ENCODE results near the gene PLBD1. TPM values are rescaled to one million over a fixed set of nuclear protein-coding genes. Genes with fewer than 3 reads are reported as not detected.

PLBD1 gene, protein sequence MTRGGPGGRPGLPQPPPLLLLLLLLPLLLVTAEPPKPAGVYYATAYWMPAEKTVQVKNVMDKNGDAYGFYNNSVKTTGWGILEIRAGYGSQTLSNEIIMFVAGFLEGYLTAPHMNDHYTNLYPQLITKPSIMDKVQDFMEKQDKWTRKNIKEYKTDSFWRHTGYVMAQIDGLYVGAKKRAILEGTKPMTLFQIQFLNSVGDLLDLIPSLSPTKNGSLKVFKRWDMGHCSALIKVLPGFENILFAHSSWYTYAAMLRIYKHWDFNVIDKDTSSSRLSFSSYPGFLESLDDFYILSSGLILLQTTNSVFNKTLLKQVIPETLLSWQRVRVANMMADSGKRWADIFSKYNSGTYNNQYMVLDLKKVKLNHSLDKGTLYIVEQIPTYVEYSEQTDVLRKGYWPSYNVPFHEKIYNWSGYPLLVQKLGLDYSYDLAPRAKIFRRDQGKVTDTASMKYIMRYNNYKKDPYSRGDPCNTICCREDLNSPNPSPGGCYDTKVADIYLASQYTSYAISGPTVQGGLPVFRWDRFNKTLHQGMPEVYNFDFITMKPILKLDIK
- 56.5 TPM for total RNA-seq

DNA sequence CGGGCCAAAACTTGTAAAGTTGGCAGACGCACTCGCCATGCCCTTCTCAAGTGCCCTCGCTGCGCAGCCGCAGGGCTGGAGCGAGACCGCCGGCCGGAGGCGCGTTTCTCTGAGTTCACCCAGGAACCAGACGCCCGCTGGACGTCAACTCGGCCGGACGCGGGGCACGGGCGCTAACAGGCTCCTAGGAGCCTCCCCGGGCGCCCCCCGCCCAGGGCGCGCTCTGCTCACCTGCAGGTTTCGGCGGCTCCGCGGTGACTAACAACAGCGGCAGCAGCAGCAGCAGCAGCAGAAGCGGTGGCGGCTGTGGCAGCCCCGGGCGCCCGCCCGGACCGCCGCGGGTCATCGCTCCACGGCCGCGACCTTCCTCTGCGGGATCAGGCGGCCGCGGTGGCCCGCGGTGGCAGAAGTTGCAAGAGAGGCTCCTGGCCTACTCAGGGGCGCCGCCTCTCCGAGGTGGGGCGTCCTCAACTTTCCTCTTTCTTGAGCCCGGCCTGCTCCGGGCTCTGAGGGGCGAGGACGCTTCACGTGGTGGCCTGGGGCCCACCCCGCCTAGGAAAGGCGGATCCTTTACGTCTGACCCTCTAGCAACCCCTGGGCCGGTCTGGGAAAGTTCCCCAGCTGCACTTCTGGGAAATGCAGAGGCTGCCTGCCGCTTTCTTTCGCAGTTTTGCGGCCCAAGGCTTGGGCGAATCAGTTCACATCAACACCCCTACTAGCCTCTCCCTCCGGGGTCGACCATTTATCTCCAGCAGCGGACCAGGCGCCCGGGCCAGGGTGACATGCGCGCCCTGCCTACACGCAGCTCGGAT is at the start of gene PLBD1:
TSS of gene PLBD1 (minus strand) at position 533 of the 812 bp plus-strand sequence. CDS start at position 346, 187 bp downstream.
- peak; percentile 78 for ATAC-seq

DNA sequence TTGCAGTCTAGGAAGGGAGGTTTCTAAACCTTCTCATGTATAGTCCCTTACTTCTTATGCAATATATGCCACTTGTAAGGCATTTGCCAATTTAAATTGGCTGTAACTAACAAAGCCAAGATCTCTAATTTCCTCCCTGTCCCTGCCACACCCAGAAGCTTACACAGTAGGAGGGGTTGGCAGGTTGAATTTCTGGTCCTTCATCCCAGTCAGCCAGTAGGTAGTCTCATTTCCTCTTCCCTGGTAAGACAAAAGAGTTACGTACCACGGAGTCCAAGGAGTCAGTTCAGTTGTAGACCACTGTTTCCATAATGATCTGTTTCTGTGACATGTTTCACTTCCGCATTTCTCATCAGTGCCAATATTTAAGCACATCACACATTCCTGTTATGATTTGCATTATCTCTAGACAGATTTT is 47.0 kb upstream of the PLBD1 start:
- peak; percentile 95 for ATAC-seq

DNA sequence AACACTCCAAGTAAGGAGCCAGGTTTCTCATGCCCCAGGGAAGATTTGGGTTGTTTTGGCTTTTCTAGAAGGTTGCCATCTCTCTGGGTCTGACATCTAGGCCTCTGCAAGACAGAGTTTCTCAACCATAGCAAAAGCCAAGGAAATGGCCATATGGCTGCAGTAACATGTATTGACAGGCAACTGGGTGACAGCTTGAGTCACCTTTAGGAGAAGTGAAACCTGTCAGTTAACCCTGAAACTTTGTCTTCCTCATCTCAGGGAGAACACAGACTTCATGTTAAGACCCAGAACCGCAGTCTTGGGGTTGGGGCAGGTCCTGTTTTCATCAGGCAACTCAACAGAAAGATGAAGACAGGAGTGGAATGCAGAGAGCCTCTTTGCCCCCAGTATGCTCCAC is 46.0 kb upstream of the PLBD1 start:
- ATAC-seq, result peak; percentile 88

DNA sequence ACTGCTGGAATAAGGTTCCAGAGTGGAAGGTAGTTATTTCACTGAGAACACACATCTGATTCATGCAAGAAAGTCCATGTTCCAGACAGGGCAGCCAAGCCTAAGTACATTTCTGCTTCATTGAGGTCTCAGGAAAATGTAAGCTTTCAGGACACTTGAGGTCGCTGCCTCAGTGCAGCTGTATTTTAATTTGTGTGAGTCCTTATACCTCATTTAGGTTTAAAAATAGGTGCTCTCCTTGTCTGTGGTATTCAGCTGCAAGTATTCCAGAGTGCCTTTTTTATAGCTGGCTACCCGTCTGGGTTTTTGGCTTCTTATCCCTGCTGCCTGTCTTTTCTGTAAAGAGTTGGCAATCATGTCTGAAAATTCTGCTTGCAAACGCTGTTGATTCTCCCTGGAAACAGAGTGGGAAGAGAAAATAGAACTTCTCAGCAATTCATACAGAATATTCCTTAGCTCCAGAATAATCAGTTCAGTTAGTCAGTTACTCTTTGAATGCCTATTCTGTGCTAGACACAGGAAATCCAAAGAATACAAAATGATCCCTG is 45.3 kb upstream of the PLBD1 start:
- ATAC-seq, result no peak

DNA sequence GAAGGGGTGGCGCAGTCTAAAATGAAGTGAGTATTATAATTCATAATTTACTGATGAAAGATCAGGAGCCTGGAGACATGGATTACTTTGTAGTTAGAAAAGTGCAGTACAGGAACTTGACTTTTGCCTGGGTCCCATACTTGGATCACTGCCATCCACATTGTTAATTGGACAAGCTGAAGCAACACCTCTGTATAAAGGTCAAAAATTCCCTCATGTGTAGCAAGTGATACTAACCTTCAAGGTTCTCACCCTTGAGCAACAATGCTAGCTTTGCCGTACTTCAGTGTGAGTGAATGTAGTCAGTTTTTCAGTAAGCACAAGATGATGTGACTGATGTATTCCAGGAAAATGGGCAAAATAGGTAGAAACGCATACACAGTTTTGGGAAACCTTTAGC is 44.6 kb upstream of the PLBD1 start:
- ATAC-seq, result no peak

DNA sequence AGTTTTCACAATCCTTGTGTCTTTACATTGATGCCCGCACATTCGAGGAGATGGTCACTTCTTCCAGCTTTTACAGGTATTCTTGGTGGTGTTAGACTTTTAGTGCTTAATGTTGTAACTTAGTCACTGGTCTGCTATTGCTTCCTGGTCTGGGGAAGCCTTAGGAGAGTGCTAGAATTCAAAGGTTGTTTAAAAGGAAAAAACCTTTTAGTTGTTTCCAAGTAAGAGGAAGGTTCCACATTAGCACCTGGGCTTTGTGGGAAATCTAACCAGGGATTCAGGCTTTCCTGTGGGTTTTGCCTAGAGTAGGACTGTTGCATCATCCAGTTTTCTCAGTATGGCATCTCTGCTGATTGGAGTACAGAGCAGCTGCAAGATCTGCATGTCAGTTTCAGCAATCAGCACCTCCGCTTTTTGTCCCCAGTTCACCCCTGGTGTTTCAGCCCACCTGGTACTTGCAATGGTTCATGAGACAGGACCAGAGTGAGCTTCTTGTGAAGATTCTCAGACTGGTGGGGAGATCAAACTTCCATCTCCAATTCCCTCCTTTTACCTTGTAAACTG is 44.0 kb upstream of the PLBD1 start:
- no peak for ATAC-seq

DNA sequence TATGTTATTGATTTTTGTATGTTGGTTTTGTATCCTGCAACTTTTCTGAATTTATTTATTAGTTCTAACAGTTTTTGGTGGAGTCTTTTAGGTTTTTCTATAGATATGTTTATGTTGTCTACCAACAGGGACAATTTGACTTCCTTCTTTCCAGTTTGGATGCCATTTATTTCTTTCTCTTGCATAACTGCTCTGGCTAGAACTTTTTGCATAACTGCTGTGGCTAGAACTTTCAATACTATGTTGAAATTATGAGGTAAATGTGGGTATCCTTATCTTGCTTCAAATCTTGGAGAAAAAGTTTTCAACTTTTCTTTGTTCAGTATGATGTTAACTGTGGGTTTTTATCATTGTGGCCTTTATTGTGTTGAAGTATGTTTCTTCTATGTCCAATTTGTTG is 39.9 kb upstream of the PLBD1 start:
- no peak for ATAC-seq

DNA sequence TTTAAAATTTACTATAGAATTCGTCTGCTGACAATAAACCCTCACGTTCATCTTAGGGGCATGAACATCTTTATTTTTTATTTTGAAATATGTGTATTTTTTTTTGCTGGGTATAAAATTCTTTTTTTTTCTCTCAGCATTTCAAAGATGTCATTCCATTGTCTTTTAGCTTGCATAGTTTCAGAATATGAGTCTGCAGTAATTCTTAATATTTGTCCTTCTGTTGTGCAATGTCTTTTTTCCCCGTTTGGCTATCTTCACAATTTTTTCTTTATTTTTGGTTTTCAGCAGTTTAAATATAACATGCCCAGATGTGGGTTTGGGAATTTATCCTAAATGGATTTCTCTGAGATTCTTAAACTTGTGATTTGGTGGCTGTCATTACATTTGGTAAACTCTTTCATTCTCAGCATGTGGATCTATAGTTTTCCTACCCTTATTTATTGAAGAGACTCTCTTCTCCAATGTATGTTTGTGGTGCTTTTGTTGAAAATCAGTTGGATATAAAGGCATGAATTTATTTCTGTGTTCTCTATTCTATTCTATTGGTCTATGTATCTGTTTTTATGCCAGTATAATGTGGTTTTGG is 37.8 kb upstream of the PLBD1 start:
- ATAC-seq, result no peak

DNA sequence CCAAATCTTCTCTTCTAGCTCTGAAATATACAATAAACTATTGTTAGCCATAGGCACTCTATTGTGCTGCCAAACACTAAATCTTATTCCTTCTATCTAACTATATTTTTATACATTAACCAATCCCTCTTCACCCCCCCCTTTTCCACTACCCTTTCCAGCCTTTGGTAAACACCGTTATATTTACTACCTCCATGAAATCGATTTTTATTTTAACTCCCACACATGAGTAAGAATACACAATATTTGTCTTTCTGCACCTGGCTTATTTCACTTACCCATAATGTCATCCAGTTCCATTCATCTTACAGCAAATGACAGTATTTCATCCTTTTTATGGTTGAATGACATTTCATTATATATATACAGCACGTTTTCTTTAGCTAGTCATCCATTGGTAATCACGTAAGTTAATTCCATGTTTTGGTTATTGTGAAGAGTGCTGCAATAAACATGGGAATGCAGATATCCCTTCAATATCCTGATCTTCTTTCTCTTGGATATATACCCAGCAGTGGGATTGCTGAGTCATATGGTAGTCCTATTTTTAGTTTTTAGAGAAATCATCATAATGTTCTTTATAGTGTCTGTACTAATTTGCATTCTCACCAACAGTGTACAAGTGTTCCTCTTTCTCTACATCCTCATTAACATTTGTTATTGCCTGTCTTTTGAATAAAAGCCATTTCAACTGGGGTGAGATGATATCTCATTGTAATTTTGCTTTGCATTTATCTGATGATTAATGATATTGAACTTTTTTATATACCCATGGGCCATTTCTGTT is 34.2 kb upstream of the PLBD1 start:
- no peak for ATAC-seq

DNA sequence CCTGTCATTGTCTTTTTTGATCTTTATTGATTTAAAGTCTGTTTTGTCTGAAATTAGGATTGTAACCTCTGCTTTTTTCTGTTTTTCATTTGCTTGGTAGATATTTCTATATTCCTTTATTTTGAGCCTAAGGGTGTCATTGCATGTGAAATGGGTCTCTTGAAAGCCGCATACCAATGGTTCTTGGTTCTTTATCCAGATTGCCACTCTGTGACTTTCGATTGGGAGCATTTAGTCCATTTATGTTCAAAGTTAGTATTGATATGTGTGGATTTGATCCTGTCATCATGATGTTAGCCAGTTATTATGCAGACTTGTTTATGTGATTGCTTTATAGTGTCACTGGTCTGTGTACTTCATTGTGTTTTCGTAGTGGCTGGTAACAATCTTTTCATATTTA is 29.8 kb upstream of the PLBD1 start:
- ATAC-seq, result no peak

DNA sequence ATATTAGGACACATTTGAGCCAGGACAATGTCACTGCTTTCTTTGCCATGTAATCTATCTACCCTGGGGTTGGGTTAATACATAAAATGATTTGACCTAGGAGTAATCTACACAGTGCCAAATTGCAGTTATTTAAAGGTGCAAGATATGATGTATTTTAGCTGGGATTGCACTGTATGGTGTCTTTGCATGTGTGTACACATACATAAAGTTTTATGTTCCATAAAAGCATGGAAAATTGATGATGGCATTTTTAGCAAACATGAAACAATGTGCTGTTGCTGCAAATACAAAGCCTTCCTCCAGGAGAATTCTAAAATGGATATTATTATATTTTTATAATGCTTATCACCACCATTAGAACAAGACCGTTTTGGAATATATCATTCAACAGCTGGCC is 24.0 kb upstream of the PLBD1 start:
- ATAC-seq, result no peak

DNA sequence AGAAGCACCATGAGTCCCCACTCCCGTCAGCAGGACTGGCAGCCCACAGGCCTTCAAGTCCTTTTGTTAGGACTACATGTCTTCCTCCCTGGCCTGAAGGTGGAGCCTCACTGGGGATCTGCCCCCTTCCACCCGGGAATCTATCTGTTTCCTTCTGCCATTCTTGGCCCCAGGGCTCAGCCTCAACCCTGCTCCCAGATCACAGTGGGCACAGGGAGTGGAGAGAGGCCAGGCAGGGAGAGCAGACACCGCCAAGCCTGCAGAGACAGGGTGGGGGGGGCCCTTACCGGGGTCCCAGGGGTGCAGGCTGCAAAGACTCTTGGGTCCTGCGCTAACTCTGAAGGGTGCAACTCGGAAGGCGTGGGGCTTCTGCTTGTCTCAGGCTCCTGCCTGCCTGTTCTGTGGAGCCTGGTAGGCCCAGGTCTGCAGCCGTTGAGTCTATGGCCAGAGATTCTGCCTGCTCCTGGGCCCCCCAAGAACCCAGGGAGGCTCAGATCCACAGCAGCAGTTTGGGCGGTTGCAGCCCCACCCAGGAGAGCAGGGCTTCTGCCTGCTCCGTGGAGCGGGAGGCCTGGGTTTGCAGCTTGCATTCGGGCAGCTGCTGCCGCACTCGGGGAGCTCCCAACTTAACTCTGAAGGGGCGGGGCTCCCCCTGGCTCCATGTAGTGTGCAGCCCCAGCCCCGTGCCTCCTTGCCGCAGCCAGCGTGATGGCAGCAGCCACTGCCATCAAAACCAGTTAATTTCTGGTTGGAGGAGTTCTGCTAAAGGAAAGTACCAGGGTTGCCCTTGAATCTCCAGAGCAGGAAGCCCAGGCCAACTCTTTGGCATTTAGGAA is 21.7 kb upstream of the PLBD1 start:
- no peak for ATAC-seq

DNA sequence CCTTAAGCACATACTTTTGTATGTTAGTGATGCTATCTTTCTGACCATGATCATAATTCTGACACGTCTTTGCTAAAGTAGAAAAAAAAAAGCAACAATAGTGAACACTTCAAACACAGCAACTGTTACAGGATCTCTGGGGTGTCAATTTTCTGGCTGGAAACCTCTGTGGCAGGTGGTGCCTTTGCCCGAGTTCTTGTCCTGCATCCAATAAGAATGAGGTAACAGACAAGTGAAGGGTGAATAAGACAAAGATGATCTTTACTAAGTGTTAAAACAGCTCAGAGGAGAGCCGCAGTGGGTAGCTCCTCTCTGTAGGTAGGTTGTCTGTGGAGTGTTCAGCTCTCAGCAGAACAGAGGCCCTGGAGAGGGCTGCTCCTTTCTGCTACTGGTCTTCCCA is 20.9 kb upstream of the PLBD1 start:
- no peak for ATAC-seq

DNA sequence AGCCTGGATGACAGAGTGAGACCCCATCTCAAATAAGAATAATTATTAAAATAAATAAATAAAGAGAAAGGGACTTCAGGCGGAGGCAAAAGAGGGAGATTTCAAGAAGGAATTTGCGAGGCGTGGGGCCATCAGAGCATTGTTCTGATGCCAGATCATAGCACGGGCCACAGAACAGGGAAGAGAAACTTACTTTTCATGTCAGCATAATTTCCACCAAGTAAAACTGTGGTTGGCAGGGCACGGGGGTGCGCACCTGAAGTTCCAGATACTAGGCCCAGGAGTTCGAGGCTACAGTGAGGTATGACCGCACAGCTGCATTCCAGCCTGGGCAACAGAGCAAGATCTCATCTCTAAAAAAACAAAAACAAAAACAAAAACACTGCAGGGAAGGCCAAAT is 11.0 kb upstream of the PLBD1 start:
- no peak for ATAC-seq

DNA sequence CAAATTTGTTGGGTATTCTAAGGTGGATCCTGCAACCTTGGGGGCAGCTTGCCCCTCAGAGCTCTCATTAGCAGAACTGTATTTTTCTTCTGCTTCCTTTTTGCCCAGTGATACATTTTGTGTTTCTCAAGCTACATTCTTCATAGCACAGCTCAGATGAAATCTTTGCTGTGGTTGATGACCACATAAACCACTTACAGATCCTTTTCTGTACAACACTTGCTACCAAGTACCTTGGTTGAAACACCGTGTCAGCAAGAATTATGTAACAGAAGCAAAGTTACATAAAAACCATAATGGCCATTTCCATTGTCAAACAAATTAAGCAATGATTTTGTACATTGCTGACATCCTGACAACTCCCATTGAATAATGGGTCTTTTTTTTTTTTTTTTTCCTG is 9.7 kb upstream of the PLBD1 start:
- no peak for ATAC-seq

DNA sequence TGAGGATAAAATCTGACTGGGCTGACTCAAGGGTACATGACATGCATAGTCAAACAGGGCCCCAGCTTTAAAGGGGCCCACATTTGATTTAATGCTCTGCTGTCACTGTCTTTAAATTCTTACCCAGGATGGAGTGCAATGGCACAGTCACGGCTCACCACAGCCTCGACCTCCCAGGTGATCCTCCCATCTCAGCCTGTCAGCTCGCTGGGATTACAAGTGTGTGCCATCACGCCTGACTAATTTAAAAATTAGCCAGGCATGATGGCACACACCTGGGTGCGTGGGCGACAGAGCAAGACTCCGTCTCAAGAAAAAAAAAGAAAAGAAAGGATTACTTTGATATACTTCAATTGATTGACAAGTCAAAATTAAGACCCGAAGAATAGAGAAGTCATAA is 9.2 kb upstream of the PLBD1 start:
- ATAC-seq, result no peak

DNA sequence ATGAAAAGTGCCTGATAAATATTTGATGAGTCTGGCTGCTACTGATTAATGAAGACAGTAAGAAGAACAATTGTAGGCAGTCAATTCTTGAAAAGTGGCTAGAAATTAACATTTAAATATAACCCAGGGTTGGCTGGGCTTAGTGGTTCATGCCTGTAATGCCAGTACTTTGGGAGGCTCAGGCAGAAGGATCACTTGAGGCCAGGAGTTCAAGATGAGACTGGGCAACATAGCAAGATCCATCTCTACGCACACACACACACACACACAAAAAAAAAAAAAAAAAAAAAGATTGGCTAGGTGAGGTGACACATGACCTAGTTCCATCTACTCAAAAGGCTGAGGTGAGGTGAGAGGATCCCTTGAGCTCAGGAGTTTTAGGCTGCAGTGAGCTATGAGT is 7.9 kb upstream of the PLBD1 start:
- ATAC-seq, result no peak

DNA sequence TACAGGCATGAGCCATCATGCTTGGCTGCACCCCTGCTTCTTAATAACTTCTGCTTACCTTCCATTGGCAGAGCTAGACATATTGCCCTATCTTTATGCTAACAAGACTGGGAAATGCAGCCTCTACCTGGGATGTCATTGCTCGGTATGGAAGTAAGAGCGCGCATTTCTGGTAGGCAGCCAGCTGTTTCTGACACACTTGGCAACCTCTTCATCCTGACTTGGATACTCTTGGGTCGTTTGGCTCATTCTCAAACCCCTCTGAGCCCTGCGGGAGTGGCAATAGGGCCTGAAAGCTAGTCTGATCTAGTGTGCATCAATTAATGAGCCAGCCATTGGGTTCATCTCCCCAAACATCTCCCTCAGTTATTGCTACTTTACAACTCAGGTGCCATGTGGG is 5.4 kb upstream of the PLBD1 start:
- ATAC-seq, result no peak

DNA sequence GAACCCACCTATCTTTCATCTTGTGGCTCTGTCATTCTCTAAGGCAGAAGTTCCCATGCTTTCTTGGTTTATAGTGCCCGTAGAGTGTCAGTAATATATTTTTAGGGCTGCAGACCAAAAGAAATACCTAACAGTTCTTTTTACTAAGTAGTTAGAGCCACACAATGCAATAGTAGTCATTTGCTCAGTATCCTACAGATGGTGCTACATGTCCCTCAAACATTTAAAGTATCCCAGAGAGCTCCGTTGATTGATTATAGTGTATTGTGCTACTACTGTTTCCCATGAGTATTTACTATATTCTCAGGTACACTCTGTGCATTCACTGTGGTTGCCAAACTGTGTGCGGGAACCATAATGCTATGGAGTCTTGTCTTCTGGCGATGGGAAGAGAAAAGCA is 4.7 kb upstream of the PLBD1 start:
- ATAC-seq, result peak; percentile 46

DNA sequence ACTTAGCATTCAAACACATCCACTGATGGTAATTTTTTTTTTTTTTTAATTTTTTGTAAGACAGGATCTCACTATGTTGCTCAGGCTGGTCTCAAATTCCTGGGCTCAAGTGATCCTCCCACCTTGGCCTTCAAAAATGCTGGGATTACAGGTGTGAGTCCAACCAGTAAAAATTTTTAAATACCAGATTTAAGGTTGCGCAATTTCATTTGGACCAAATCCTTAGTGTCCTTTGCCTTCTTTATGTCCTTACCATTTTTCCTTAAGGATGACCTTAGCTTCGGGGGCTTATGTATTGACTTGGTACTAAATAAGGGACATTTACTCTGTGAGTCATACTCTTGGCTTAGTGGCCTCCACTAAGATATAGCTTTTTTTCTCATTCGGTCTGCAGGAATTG is 4.1 kb upstream of the PLBD1 start:
- no peak for ATAC-seq

DNA sequence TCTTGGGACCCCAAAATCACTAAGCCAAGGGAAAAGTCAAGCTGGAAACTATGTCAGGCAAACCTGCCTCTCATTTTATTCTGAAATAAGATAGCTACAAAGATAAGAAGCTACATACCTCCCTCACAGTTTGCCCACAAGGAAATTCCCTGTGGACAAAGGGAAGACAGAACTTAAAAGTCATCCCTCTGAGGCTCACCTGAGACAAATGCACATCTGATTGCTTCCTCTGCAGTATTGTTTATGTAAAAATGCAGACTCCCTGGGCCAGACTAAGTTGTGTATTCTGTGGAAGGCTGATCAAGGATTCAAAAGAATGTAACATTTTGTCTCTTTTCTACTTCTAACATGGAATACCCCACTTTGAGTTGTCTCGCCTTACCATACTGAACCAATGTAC is 2.5 kb upstream of the PLBD1 start:
- no peak for ATAC-seq

Data from esophagus mucosa (tissue), 1 donor.